KMS-11 (cell line): Measurements from ENCODE around the gene ELMO1.

Source experiments
- H2AFZ ChIP-seq: fragments of 200-600 bp; sonication (generic); 2 replicates; pipeline ENCODE4 v1.6.1; 2016; ENCODE audit warnings: antibody characterized with exemption, mixed run types, low read depth
- H3K27ac ChIP-seq: fragments of 200-600 bp; sonication (generic); 2 replicates; pipeline ENCODE4 v1.6.1; 2016; ENCODE audit warnings: mild to moderate bottlenecking, mixed run types
- H3K27me3 ChIP-seq: fragments of 200-600 bp; sonication (generic); 2 replicates; pipeline ENCODE4 v1.6.1; 2017; ENCODE audit warnings: mild to moderate bottlenecking, low read depth, mixed run types, moderate library complexity; ENCODE audit not compliant: insufficient read depth
- H3K36me3 ChIP-seq: fragments of 200-600 bp; sonication (generic); 2 replicates; pipeline ENCODE4 v1.6.1; 2017; ENCODE audit warnings: mild to moderate bottlenecking, mixed run types; ENCODE audit not compliant: insufficient read depth
- H3K4me1 ChIP-seq: fragments of 200-600 bp; sonication (generic); 2 replicates; pipeline ENCODE4 v1.6.1; 2016; ENCODE audit warnings: mild to moderate bottlenecking, low read depth, mixed run types; ENCODE audit not compliant: poor library complexity, severe bottlenecking
- H3K4me2 ChIP-seq: fragments of 200-600 bp; sonication (generic); 2 replicates; pipeline ENCODE4 v1.7.0; 2016; ENCODE audit warnings: mild to moderate bottlenecking, mixed run types
- H3K4me3 ChIP-seq: fragments of 200-600 bp; sonication (generic); IDR thresholded peaks from 2 replicates; pipeline ENCODE4 v1.6.1; 2017; ENCODE audit warnings: low read depth, low read length, mixed read lengths; ENCODE audit not compliant: insufficient read depth
- H3K79me2 ChIP-seq: fragments of 200-600 bp; sonication (generic); 2 replicates; pipeline ENCODE4 v1.6.1; 2016; ENCODE audit warnings: low read depth, mixed run types; ENCODE audit not compliant: insufficient read depth
- H3K9ac ChIP-seq: fragments of 200-600 bp; sonication (generic); 2 replicates; pipeline ENCODE4 v1.6.1; 2016; ENCODE audit warnings: mild to moderate bottlenecking, mixed run types
- H4K20me1 ChIP-seq: fragments of 200-600 bp; sonication (generic); 2 replicates; pipeline ENCODE4 v1.6.1; 2016; ENCODE audit warnings: mild to moderate bottlenecking, mixed run types; ENCODE audit not compliant: insufficient read depth
- CTCF ChIP-seq: fragments of 200-600 bp; sonication (generic); conservative IDR thresholded peaks from 2 replicates; pipeline ENCODE4 v1.6.1; 2017; ENCODE audit warnings: low read depth, mild to moderate bottlenecking, antibody characterized with exemption, low read length, moderate library complexity, mixed read lengths

Gene ELMO1

GRCh38 chr7:37112876-37113275, 335.8 kb downstream of the ELMO1 start:
- no peaks in the 10 kb centered on the region for H3K4me1 ChIP-seq
- H3K9ac ChIP-seq: no peak overlapping the region
- no peak overlapping the region for H3K4me2 ChIP-seq
- H3K79me2 ChIP-seq: no peaks in the 10 kb centered on the region; the same call in 1 of the 2 replicates
- H3K4me3 ChIP-seq: no peak overlapping the region
- H4K20me1 ChIP-seq: no peaks in the 10 kb centered on the region; the same call in 1 of the 2 replicates
- no peak overlapping the region for H3K27ac ChIP-seq
- no peaks in the 10 kb centered on the region for H3K36me3 ChIP-seq
- no peak overlapping the region for H2AFZ ChIP-seq
- no peak for TF ChIP-seq CTCF
- no peaks in the 10 kb centered on the region for H3K27me3 ChIP-seq

- Histone ChIP-seq H3K4me3 (no peak overlapping the region), H3K36me3 (no peaks in the 10 kb centered on the region), H2AFZ (no peak overlapping the region), H3K4me2 (no peak overlapping the region), H3K27me3 (no peaks in the 10 kb centered on the region), H4K20me1 (no peaks in the 10 kb centered on the region; the same call in 1 of the 2 replicates), H3K79me2 (peaks cover under 1% of the 10 kb centered on the region; the same call in 1 of the 2 replicates), H3K27ac (no peak overlapping the region), H3K4me1 (no peaks in the 10 kb centered on the region), H3K9ac (no peak overlapping the region)
- no peak for TF ChIP-seq CTCF
Observed at GRCh38 chr7:37112218-37112617, 336.4 kb downstream of the ELMO1 start.

- Histone ChIP-seq H4K20me1 (no peaks in the 10 kb centered on the region; the same call in 1 of the 2 replicates), H3K36me3 (no peaks in the 10 kb centered on the region), H3K4me2 (no peak overlapping the region), H2AFZ (no peak overlapping the region), H3K9ac (no peak overlapping the region), H3K27me3 (no peaks in the 10 kb centered on the region), H3K4me1 (no peaks in the 10 kb centered on the region), H3K79me2 (peaks cover 5% of the 10 kb centered on the region; the same call in 1 of the 2 replicates), H3K27ac (no peak overlapping the region), H3K4me3 (no peak overlapping the region)
- TF ChIP-seq CTCF: no peak
Observed at GRCh38 chr7:37111459-37111858, 337.2 kb downstream of the ELMO1 start.

GRCh38 chr7:37110660-37111424, 337.8 kb downstream of the ELMO1 start:
- TF ChIP-seq CTCF: no peak
- H3K4me2 ChIP-seq: no peak overlapping the region
- H3K27ac ChIP-seq: no peak overlapping the region
- no peaks in the 10 kb centered on the region for H3K36me3 ChIP-seq
- H2AFZ ChIP-seq: no peak overlapping the region
- peaks cover 5% of the 10 kb centered on the region; the same call in 1 of the 2 replicates for H3K79me2 ChIP-seq
- no peaks in the 10 kb centered on the region; the same call in 1 of the 2 replicates for H4K20me1 ChIP-seq
- no peaks in the 10 kb centered on the region for H3K4me1 ChIP-seq
- no peak overlapping the region for H3K9ac ChIP-seq
- no peaks in the 10 kb centered on the region for H3K27me3 ChIP-seq
- H3K4me3 ChIP-seq: no peak overlapping the region
